GM18951 (cell line): ENCODE results near the gene WBP2.

Experiments
- POLR2A ChIP-seq: IDR thresholded peaks from 4 replicates; pipeline ENCODE4 v1.6.1; 2011; ENCODE audit warnings: mild to moderate bottlenecking; ENCODE audit not compliant: insufficient read length, insufficient read depth; ENCODE audit errors: extremely low read depth
- in situ Hi-C: fragments of 300-500 bp; cut with MboI; formaldehyde crosslinking; loops from one replicate; pipeline ENCODE4 v1.12.0; 2022; ENCODE audit warnings: low sequenced_read_pairs, mixed read lengths, inconsistent platforms; ENCODE audit not compliant: unreplicated experiment

WBP2 gene

GRCh38 chr17:75821552-75821951, 33.6 kb downstream of the WBP2 start:
- in situ Hi-C loops, result no loop called here

GRCh38 chr17:75820094-75821080, 34.7 kb downstream of the WBP2 start:
- in situ Hi-C loops, result no loop called here

More at GRCh38 chr17:75821552-75821951, 33.6 kb downstream of the WBP2 start:
- no peak for TF ChIP-seq POLR2A

GRCh38 chr17:75819678-75820077, 35.5 kb downstream of the WBP2 start:
- no peak for TF ChIP-seq POLR2A
- in situ Hi-C loops, result no loop called here

More at GRCh38 chr17:75820094-75821080, 34.7 kb downstream of the WBP2 start:
- TF ChIP-seq POLR2A, result no peak

GRCh38 chr17:75819116-75819515, 36.0 kb downstream of the WBP2 start:
- in situ Hi-C loops, result no loop called here
- no peak for TF ChIP-seq POLR2A

GRCh38 chr17:75818326-75818885, 36.7 kb downstream of the WBP2 start:
- no peak for TF ChIP-seq POLR2A
- in situ Hi-C loops, result no loop called here

GRCh38 chr17:75817571-75817970, 37.6 kb downstream of the WBP2 start:
- TF ChIP-seq POLR2A, result no peak
- in situ Hi-C loops, result no loop called here

GRCh38 chr17:75816693-75817092, 38.4 kb downstream of the WBP2 start:
- no peak for TF ChIP-seq POLR2A
- in situ Hi-C loops, result no loop called here

GRCh38 chr17:75815399-75815798, 39.7 kb downstream of the WBP2 start:
- in situ Hi-C loops, result no loop called here
- no peak for TF ChIP-seq POLR2A

GRCh38 chr17:75814900-75815373, 40.2 kb downstream of the WBP2 start:
- in situ Hi-C loops, result no loop called here

GRCh38 chr17:75814021-75814395, 41.1 kb downstream of the WBP2 start:
- in situ Hi-C loops, result no loop called here

More at GRCh38 chr17:75814900-75815373, 40.2 kb downstream of the WBP2 start:
- no peak for TF ChIP-seq POLR2A

GRCh38 chr17:75813081-75814020, 41.8 kb downstream of the WBP2 start:
- no peak for TF ChIP-seq POLR2A
- in situ Hi-C loops, result no loop called here

More at GRCh38 chr17:75814021-75814395, 41.1 kb downstream of the WBP2 start:
- no peak for TF ChIP-seq POLR2A

GRCh38 chr17:75812096-75813013, 42.8 kb downstream of the WBP2 start:
- in situ Hi-C loops, result no loop called here
- no peak for TF ChIP-seq POLR2A
